ENCODE measurements around the gene KCNG1. TPM values are rescaled to one million over a fixed set of nuclear protein-coding genes. Genes with fewer than 3 reads are reported as not detected.

Gene KCNG1
- total and polyA plus RNA-seq, 2 of the 13 experiments (the other 11 are each of a cell fraction or from before 2014, with no cell fraction given) = not detected

- TF ChIP-seq ARID3A (IDR thresholded peaks at IDR 0.05; ENCODE audit: low read depth, low read length) = peak; percentile 52
- 0 out of 2 replicates have a peak, but pooled peaks have one; percentile 31 for TF ChIP-seq CREB1 (IDR thresholded peaks at IDR 0.05)
- TF ChIP-seq CREB1 (CRISPR knock-in tag; IDR thresholded peaks at IDR 0.05) = no peak
- no peak for TF ChIP-seq ZNF569 (CRISPR knock-in tag; IDR thresholded peaks at IDR 0.05; ENCODE audit: borderline replicate concordance)
- 0 out of 2 replicates have a peak, but pooled peaks have one; percentile 14 for TF ChIP-seq ZFP90 (CRISPR knock-in tag; IDR thresholded peaks at IDR 0.05; ENCODE audit: borderline replicate concordance)
- TF ChIP-seq MEF2D (CRISPR knock-in tag; IDR thresholded peaks at IDR 0.05) = peak; percentile 53; the same call in 1 of the 2 replicates
Observed at GRCh38 chr20:50992733-50993457, 30.0 kb downstream of the KCNG1 start (continued).

DNA sequence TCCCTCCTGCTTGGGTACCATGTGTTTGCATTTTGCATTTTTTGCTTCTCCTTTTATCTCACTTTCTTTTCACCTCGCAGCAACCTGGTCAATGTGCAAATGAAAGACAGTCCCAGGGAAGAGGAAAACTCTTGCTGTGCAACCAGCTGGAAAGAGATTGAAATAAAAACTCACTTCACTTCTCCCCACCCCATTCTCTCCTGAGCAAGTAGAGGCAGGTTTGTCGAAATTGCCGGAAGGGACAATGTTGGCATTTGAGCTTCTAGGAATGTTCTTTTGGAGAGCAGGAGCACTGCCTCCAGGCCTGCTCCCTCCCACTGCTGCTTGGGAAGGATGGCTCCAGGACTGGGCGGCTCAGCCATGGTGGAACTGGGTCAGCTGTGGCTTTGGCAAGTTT, 30.6 kb downstream of the KCNG1 start:
- whole genome bisulfite sequencing (ENCODE audit: low lambda C conversion rate) = 16% methylated on average over 4 of the region's 4 CpGs
- Histone ChIP-seq H3K9ac (ENCODE audit: insufficient read depth, low read depth, low read length) (no peak overlapping the region), H4K20me1 (ENCODE audit: insufficient read depth, low read length) (peaks cover 4% of the 10 kb centered on the region; the same call in 1 of the 2 replicates), H2AFZ (ENCODE audit: low read length) (no peak overlapping the region), H3K9me3 (ENCODE audit: low read length) (no peaks in the 10 kb centered on the region), H3K27me3 (ENCODE audit: control insufficient read depth in 1 of 2, insufficient read depth in 2 of 2, low read length in 2 of 2) (peaks cover 0 to 20% of the 10 kb centered on the region in 2 experiments; a peak in 4 of 5 replicates), H3K36me3 (replicated peaks in 1 of 2; ENCODE audit: control insufficient read depth in 1 of 2, insufficient read depth in 2 of 2, low read length in 2 of 2) (no peaks in the 10 kb centered on the region), H3K4me3 (replicated peaks in 1 of 3; ENCODE audit: insufficient read depth in 1 of 3, low read depth in 2 of 3, low read length in 3 of 3) (peak overlapping the region in 1 of 3 experiments; percentile 14; a peak in 1 of 6 replicates), H3K4me2 (ENCODE audit: low read depth, low read length) (peak overlapping the region; percentile 47), H3K79me2 (ENCODE audit: insufficient read depth, low read length) (no peaks in the 10 kb centered on the region), H3K4me1 (ENCODE audit: insufficient read depth, low read length) (peaks cover 14% of the 10 kb centered on the region; the same call in 1 of the 2 replicates), H3K27ac (ENCODE audit: extremely low read length, insufficient read depth, low read length) (no peak overlapping the region)
- CTCF ChIA-PET (ENCODE audit: low intra/inter-chr PET ratio, low total read pairs) = interaction anchor here (1.5 kb wide), 1 partner anchor 315 kb away, joined by 11 read pairs; no protein-coding TSS in a partner anchor
- intact Hi-C loops (cut with micrococcal nuclease; ENCODE audit: unreplicated experiment) (no loop called here), in situ Hi-C loops (cut with HindIII; ENCODE audit: extremely low pct_ligation_motif_present, low pct_unique_long_range_greater_than_20kb) (loop anchor here (25.0 kb wide), 2 partner anchors 595 to 1095 kb away; no protein-coding TSS in a partner anchor)
- no peak for DNase-seq (ENCODE audit: low spot score)
- FAIRE-seq = no peak
- no peak for TF ChIP-seq CHCHD3 (CRISPR knock-in tag; IDR thresholded peaks at IDR 0.05)
- no peak for TF ChIP-seq CBX2 (IDR thresholded peaks at IDR 0.05; ENCODE audit: low read depth, low read length)
- TF ChIP-seq CBX2 (CRISPR knock-in tag; IDR thresholded peaks at IDR 0.05; ENCODE audit: low read depth) = 0 out of 2 replicates have a peak, but pooled peaks have one; percentile 29
- TF ChIP-seq MED1 (CRISPR knock-in tag; IDR thresholded peaks at IDR 0.05) = no peak
- POLR2A ChIA-PET = interaction anchor here (0.6 to 1.5 kb wide), 3 partner anchors 61 to 334 kb away, joined by 3 to 5 read pairs (median 4); partner anchors contain the start of gene ADNP
- no TSS peak for BruUV-seq (replicated peaks)
- peak; percentile 9; the same call in 1 of the 3 replicates for ATAC-seq
